ENCODE data around the gene VEPH1.

The VEPH1 gene

GRCh38 chr3:157502916-157503595, at the start of gene VEPH1:
Gene VEPH1 (minus strand): TSS chr3:157503416. CDS start chr3:157495349, 8,067 bp downstream.
- DNase-seq, result no peak

GRCh38 chr3:157551961-157552360, 48.7 kb upstream of the VEPH1 start:
- DNase-seq, result no peak

DNA sequence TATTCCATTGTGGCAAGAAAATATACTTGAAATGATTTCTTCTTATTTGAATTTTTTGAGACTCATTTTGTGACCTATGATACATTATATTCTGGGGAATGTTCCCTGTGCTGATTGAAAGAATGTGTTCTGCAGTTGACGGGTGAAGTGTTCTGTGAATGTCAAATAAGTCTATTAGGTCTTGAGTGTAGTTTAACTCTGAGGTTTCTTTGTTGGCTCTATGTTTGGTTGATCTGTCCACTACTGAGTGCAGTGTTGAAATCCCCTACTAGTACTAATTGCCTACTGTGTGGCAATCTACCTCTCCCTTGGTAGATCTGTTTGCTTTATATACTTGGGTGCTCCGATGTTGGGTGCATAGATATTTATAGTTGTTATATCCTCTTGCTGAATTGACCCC, 46.3 kb upstream of the VEPH1 start:
- no peak for DNase-seq

DNA sequence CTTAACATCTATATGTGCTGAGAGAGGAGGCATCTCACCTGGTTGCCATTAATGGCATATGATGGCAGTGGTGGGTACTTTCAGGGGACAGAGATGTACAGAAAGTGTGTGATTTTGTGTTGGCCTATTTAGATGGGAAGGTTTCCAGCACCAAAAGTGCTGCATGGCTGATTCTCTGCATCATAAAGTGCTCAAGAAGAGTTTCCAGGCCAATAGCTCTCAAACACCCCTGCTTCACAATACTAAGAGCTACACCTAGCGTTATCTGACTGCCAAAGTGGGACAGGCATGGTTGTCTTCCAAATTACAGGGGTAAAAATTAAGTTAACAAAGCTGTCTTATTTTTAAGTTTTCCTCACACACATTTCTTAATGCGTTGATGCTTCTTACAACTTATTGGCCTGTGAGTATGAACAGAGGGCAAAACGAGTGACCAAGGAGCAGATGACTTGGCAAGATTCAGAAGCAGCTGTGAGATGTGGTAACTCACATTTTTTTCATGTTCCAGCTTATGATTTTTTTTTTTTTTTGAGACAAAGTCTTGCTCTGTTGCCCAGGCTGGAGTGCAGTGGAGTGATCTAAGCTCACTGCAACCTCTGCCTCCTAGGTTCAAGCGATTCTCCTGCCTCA, 41.4 kb upstream of the VEPH1 start:
- DNase-seq, result no peak

- DNase-seq, result no peak
Measured at GRCh38 chr3:157543501-157544035, 40.4 kb upstream of the VEPH1 start.

GRCh38 chr3:157542711-157543500, 39.7 kb upstream of the VEPH1 start:
- DNase-seq, result peak in 8 of 58 donors; percentile 3 to 39 (median 16)

DNA sequence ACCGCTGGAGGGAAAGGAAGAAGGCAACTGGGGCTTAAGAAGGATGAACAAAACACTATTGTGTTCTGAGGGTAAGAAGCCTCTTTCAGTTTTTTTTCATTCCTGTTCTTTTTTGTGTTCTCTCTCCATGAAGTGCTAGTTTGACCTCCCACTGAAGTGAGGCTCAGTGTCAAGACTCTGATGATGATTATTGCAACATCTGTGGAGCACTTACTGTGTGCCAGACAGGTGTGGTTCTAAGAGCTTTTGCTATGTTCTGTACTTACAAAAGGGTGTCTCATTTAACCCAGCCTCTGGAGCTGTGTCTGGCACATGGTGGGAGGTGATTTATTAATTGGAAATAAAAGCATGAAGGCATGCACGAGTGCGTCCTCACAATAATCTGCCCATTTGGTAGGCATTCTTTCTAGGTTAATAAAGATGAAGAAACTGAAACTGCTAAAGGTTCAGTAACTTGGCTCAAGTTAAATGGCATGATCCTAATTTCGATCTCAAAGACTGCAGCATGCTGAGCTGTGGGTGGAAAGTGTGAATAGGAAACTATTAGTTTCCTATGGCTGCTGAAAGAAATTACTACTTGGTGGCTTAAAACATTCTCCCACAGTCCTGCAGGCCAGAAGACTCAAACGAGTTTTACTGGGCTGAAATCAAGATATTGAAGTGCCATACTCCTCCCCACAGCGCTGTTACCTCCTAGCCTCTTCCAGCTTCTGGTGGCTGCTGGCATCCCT, 38.5 kb upstream of the VEPH1 start:
- no peak for DNase-seq

DNA sequence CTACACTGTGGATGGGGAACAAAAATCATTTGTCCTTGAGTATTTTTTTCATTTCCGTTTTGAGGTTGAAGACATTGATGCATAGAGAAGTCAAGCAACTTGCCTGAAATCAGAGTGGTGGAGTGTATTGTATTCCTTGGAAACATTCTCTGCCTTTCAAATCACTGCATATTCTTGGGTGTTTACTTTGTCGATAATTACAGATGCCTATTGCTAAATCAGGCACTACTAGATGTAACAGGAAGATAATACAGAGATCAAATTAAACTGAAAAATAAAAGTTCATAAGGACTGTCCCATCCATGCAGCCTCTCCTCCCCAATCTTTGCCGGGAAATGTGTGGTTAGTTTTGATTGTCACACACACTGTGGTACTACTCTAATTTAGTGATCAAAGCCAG, 37.4 kb upstream of the VEPH1 start:
- DNase-seq, result no peak

DNA sequence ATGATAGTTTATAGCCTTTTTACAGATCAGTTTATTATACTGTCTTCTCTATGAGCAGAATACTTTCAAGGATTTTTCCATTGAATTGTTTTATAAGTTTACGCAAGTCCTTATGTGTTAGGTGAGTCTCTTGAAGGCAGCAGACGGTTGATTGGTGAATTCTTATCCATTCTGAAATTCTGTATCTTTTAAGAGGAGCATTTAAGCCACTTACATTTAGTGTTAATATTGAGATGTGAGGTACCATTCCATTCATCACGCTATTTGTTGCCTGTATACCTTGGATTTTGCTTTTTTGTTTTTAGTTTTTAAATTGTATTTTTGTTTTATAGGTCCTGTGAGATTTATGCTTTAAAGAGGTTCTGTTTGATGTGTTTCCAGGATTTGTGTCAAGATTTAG, 32.5 kb upstream of the VEPH1 start:
- DNase-seq, result no peak

DNA sequence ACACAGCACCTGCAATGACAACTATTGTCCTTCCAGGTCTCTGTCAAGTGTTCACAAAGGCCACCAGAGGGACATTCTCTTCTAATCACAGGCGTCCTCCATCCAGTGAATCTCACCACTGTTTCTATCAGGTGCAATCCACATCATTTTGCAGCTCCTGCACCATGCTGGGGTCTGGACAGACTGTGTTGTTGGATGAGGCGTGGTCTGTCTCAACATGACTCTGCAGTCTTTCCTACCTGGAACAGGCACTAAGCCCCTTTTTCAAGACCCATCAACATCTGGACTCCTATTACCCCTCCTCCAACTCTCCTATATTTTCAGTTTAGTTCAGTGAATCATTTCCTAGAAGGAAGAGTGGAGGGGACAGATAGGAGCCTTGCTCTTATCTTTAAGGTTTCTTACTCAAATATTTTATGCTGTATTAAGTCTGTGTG, 31.5 kb upstream of the VEPH1 start:
- no peak for DNase-seq

DNA sequence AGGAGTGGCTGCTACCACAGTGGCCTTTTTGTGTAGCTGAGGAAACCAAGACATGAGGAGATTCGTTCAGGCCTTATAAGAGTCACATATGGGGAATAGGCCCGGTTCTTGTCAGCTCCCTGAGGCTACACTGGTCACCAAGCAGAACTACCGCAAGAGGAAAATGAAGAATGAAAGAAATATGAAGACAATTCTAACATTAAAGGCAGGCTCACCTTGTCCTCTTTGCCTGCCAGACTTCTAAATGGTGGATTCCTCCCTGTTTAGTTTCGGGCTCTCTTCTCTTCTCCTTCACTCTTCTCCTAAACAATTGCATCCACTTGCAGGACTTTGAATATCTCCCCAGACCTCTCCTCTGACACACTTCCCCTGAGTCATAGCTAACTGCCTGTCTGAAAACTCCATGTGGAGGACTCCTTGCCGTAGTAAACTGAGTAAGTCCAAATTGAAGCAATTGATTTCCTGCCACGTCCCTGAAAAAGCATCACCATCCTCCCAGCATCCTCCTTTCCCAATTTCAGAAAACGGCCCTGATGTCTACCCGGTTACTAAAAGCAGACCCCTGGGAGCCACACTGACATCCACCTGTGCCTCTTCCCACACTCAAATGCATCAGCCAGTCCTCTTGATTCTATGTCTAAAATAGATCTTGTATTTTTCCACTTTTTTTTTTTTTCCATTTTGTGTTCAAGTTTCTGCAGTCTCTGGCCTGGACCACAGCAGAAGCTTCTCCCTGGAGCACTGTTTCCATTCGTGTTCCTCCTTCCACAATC, 30.3 kb upstream of the VEPH1 start:
- no peak for DNase-seq

GRCh38 chr3:157532529-157533297, 29.5 kb upstream of the VEPH1 start:
- peak in 5 of 58 donors; percentile 4 to 74 (median 16) for DNase-seq

DNA sequence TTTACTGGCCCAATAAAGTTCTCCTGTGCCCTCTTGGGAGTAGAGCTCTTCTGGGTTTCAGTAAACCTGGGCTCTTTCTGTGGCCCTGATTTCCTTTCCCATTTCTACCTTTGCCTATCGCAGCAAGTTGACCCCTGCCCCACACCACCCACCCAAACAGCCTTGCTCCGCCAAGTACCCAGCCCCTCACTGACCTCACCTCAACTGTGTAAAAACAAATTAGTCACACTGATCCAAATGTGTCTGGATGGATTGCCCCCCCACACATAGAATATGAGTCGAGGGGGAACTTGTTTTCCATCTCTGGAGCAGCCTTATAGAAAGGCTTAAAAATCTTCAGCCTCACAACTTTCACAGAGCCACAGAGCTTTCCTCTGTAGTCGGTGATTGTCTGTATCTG, 28.6 kb upstream of the VEPH1 start:
- no peak for DNase-seq

DNA sequence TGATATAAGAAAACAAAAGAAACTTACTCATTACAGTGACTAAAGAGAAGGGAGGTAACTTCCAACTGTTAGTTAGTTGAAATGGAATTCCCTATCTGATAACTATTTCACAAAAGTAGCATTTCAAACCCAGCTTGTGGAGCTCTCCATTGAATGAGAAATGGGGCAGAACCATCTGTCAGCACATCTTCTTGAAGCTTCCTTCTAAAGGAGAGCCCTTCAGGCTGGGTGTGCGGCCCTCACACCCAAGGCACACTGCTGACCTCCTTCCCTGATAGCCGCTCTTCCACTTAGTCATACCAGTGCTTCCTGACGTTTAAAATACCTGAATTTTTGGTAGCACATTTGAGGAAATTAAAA, 28.1 kb upstream of the VEPH1 start:
- no peak for DNase-seq

- DNase-seq, result no peak
Measured at GRCh38 chr3:157530637-157531300, 27.6 kb upstream of the VEPH1 start.

GRCh38 chr3:157529751-157530150, 26.5 kb upstream of the VEPH1 start:
- no peak for DNase-seq

DNA sequence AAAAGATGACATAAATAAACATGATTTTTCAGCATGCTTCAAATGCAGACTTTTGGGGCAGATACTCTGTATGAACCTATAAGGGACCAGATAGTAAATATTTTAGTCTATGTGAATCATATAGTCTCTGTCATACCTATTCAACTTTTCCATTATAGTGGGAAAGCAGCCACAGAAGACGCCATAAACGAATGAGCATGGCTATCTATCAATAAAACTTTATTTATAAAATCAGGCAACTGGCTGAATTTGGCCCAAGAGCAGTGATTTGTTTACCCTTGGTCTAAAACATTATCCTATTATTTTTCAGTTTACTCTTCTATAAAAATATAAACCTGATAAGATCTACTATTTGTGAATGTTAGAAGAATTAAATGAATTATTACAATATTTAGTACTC, 25.9 kb upstream of the VEPH1 start:
- no peak for DNase-seq

- DNase-seq, result peak in 1 of 58 donors; percentile 15
Measured at GRCh38 chr3:157527131-157527881, 24.1 kb upstream of the VEPH1 start.

Measured in anterior cingulate cortex (tissue), 58 donors.